ENCODE measurements around the gene PHPT1. TPM values are rescaled to one million over a fixed set of nuclear protein-coding genes. Genes with fewer than 3 reads are reported as not detected.
"Not testable (repeated sequence)": the region's sequence is repeated elsewhere in the genome, so short reads cannot be mapped to it uniquely, and the experiment has no call there.

The PHPT1 gene
- total and polyA plus RNA-seq, 4 donors: 23.2 to 83.1 (median 42.3) TPM

DNA sequence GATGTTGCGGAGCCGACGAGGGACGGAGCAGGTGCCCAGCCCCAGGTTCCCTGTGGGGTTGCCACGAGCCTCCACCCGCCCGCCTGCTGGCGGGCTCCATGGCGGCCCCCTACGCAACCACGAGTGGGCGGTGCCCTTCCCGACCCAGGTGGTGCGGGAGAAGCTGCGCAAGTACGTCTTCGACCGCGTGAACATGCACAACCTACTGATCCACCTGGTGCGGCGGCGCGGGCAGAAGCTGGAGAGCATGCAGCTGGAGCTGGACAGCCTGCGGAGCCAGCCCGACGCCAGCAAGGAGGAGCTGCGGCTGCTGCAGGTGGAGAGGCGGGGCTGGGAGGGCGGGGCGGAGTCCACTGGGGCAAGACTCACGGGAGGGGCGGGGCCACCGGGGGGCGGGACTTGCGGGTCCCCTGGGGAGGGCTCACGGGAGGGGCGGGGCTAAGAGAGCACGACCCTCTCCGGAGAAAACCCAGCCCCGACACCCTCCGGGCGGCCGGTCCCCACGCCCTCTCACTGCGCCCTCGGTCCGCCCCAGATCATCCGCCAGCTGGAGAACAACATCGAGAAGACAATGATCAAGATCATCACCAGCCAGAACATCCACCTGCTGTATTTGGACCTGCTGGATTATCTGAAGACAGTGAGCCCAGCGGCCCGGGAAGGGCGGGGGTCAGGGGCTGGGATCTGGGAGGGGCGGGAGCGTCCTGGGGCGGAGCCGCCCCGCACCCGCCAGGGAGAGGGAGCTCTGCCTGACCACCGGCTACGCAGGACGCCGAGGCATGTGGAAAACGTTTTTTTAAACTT is 49.2 kb upstream of the PHPT1 start:
- WGBS: 1% methylated on average over 63 of the region's 63 CpGs
- no peaks in the 10 kb centered on the region for H3K27me3 ChIP-seq (ENCODE audit: control insufficient read depth in 4 of 4, insufficient read depth in 4 of 4, low read length in 3 of 4)
- H3K4me1 ChIP-seq (ENCODE audit: control insufficient read depth in 4 of 4, insufficient read depth in 4 of 4, low read length in 3 of 4): peaks cover 13 to 27% (median 24%) of the 10 kb centered on the region in 4 donors

DNA sequence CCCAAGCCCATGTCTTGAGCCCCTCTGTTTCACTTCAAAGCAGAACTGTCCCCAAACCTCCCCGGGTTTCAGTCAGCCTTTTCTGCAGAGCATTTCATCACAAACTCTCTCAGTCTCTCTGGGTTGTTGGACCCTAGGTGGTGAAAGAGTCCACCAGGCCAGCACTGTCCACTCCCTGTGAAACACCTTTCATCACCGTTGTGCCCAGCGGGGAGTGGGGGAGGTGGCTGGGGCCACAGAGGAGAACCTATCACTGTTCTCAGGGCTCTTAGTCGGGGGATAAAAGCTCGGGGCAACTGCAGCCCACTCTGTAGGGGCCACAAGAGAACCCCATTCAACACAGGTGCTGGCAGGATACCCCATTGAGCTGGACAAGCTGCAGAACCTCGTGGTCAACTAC is 46.9 kb upstream of the PHPT1 start:
- Histone ChIP-seq H3K9ac (ENCODE audit: low read depth in 1 of 2, low read length in 2 of 2) (no peak overlapping the region), H3K4me1 (ENCODE audit: control insufficient read depth in 4 of 4, insufficient read depth in 4 of 4, low read length in 3 of 4) (peaks cover 16 to 35% (median 31%) of the 10 kb centered on the region in 4 donors), H3K27ac (ENCODE audit: low read depth in 1 of 2, low read length in 2 of 2) (no peak overlapping the region), H3K9me3 (ENCODE audit: control insufficient read depth in 4 of 4, low read length in 3 of 4) (no peaks in the 10 kb centered on the region), H3K4me3 (ENCODE audit: low read depth in 1 of 3, low read length in 3 of 3) (no peak overlapping the region), H3K27me3 (ENCODE audit: control insufficient read depth in 4 of 4, insufficient read depth in 4 of 4, low read length in 3 of 4) (no peaks in the 10 kb centered on the region), H3K36me3 (ENCODE audit: control insufficient read depth in 4 of 4, insufficient read depth in 3 of 4, low read depth in 1 of 4, low read length in 3 of 4) (no peaks in the 10 kb centered on the region)
- TF ChIP-seq, protein P1, sequence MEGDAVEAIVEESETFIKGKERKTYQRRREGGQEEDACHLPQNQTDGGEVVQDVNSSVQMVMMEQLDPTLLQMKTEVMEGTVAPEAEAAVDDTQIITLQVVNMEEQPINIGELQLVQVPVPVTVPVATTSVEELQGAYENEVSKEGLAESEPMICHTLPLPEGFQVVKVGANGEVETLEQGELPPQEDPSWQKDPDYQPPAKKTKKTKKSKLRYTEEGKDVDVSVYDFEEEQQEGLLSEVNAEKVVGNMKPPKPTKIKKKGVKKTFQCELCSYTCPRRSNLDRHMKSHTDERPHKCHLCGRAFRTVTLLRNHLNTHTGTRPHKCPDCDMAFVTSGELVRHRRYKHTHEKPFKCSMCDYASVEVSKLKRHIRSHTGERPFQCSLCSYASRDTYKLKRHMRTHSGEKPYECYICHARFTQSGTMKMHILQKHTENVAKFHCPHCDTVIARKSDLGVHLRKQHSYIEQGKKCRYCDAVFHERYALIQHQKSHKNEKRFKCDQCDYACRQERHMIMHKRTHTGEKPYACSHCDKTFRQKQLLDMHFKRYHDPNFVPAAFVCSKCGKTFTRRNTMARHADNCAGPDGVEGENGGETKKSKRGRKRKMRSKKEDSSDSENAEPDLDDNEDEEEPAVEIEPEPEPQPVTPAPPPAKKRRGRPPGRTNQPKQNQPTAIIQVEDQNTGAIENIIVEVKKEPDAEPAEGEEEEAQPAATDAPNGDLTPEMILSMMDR (IDR thresholded peaks at IDR 0.05; ENCODE audit: low read depth, low read length, missing input control): no peak
- no peak for TF ChIP-seq RAD21 (IDR thresholded peaks at IDR 0.05)
- TF ChIP-seq, protein P2, sequence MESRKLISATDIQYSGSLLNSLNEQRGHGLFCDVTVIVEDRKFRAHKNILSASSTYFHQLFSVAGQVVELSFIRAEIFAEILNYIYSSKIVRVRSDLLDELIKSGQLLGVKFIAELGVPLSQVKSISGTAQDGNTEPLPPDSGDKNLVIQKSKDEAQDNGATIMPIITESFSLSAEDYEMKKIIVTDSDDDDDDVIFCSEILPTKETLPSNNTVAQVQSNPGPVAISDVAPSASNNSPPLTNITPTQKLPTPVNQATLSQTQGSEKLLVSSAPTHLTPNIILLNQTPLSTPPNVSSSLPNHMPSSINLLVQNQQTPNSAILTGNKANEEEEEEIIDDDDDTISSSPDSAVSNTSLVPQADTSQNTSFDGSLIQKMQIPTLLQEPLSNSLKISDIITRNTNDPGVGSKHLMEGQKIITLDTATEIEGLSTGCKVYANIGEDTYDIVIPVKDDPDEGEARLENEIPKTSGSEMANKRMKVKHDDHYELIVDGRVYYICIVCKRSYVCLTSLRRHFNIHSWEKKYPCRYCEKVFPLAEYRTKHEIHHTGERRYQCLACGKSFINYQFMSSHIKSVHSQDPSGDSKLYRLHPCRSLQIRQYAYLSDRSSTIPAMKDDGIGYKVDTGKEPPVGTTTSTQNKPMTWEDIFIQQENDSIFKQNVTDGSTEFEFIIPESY (IDR thresholded peaks at IDR 0.05): no peak
- no peak for TF ChIP-seq ATF3 (IDR thresholded peaks at IDR 0.05)
- no peak for TF ChIP-seq FOXA1 (IDR thresholded peaks at IDR 0.05)
- no peak for TF ChIP-seq HNF4G (IDR thresholded peaks at IDR 0.05)
- no peak for TF ChIP-seq EGR1 (IDR thresholded peaks at IDR 0.05; ENCODE audit: low read depth in 2 of 2)
- TF ChIP-seq HNF4A (conservative IDR thresholded peaks at IDR 0.05): no peak
- no peak for DNase-seq (ENCODE audit: low spot score)
- 80% methylated on average over 6 of the region's 6 CpGs for WGBS

More for the DNA sequence above, 49.2 kb upstream of the PHPT1 start:
- H3K9me3 ChIP-seq (ENCODE audit: control insufficient read depth in 4 of 4, low read length in 3 of 4): no peaks in the 10 kb centered on the region
- H3K27ac ChIP-seq (ENCODE audit: low read depth in 1 of 2, low read length in 2 of 2): peak overlapping the region in 1 of 2 donors; percentile 54
- no peaks in the 10 kb centered on the region for H3K36me3 ChIP-seq (ENCODE audit: control insufficient read depth in 4 of 4, insufficient read depth in 3 of 4, low read depth in 1 of 4, low read length in 3 of 4)
- H3K4me3 ChIP-seq (ENCODE audit: low read depth in 1 of 3, low read length in 3 of 3): peak overlapping the region in 2 of 3 donors; percentile 31 to 46
- DNase-seq (ENCODE audit: low spot score): peak; percentile 96
- H3K9ac ChIP-seq (ENCODE audit: low read depth in 1 of 2, low read length in 2 of 2): peak overlapping the region in 1 of 2 donors; percentile 25
- TF ChIP-seq YY1 (IDR thresholded peaks at IDR 0.05) (peak; percentile 39), HNF4G (IDR thresholded peaks at IDR 0.05) (no peak), HNF4A (conservative IDR thresholded peaks at IDR 0.05) (peak; percentile 27 to 36), SP1 (IDR thresholded peaks at IDR 0.05) (peak; percentile 11)
- TF ChIP-seq, protein P3, sequence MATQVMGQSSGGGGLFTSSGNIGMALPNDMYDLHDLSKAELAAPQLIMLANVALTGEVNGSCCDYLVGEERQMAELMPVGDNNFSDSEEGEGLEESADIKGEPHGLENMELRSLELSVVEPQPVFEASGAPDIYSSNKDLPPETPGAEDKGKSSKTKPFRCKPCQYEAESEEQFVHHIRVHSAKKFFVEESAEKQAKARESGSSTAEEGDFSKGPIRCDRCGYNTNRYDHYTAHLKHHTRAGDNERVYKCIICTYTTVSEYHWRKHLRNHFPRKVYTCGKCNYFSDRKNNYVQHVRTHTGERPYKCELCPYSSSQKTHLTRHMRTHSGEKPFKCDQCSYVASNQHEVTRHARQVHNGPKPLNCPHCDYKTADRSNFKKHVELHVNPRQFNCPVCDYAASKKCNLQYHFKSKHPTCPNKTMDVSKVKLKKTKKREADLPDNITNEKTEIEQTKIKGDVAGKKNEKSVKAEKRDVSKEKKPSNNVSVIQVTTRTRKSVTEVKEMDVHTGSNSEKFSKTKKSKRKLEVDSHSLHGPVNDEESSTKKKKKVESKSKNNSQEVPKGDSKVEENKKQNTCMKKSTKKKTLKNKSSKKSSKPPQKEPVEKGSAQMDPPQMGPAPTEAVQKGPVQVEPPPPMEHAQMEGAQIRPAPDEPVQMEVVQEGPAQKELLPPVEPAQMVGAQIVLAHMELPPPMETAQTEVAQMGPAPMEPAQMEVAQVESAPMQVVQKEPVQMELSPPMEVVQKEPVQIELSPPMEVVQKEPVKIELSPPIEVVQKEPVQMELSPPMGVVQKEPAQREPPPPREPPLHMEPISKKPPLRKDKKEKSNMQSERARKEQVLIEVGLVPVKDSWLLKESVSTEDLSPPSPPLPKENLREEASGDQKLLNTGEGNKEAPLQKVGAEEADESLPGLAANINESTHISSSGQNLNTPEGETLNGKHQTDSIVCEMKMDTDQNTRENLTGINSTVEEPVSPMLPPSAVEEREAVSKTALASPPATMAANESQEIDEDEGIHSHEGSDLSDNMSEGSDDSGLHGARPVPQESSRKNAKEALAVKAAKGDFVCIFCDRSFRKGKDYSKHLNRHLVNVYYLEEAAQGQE (IDR thresholded peaks at IDR 0.05): peak; percentile 76

DNA sequence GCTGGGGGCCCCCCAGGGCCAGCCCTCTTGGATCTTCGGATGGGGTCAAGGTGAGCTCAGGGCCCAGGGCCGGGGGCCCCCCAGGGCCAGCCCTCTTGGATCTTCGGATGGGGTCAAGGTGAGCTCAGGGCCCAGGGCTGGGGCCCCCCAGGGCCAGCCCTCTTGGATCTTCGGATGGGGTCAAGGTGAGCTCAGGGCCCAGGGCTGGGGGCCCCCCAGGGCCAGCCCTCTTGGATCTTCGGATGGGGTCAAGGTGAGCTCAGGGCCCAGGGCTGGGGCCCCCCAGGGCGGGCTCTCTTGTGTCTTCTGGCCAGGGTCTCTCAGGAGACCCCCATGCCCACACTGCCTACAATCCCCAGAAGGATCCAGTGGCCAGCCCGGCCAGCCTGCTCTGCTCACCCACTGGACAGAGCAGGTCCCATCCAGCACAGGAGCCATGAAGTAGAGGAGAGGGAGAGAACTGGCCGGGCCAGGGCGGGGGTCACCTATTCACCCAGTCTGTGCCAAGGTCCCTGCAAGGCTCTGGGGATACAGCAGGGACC is 46.1 kb upstream of the PHPT1 start:
- H3K9me3 ChIP-seq (ENCODE audit: control insufficient read depth in 4 of 4, low read length in 3 of 4); H3K27me3 ChIP-seq (ENCODE audit: control insufficient read depth in 4 of 4, insufficient read depth in 4 of 4, low read length in 3 of 4); H3K9ac ChIP-seq (ENCODE audit: low read depth in 1 of 2, low read length in 2 of 2); H3K36me3 ChIP-seq (ENCODE audit: control insufficient read depth in 4 of 4, insufficient read depth in 3 of 4, low read depth in 1 of 4, low read length in 3 of 4); H3K27ac ChIP-seq (ENCODE audit: low read depth in 1 of 2, low read length in 2 of 2); H3K4me3 ChIP-seq (ENCODE audit: low read depth in 1 of 3, low read length in 3 of 3); DNase-seq (ENCODE audit: low spot score): not testable (repeated sequence)
- WGBS: 93% methylated on average over 8 of the region's 9 CpGs
- H3K4me1 ChIP-seq (ENCODE audit: control insufficient read depth in 4 of 4, insufficient read depth in 4 of 4, low read length in 3 of 4): peaks cover 16 to 37% (median 32%) of the 10 kb centered on the region in 4 donors
